ENCODE data around the gene GNPTAB. TPM values are rescaled to one million over a fixed set of nuclear protein-coding genes. Genes with fewer than 3 reads are reported as not detected.
A peak's percentile ranks its signal among the peaks of the same experiment; 100 is the strongest.

Gene GNPTAB
- total and polyA plus RNA-seq, 2 donors (not counting 1 experiment from before 2014, with no cell fraction given), result 10.4 to 79.4 TPM

- Histone ChIP-seq H3K4me2 (replicated peaks; ENCODE audit: low read depth, low read length, poor library complexity, severe bottlenecking) (peak within 1 kb of the TSS; percentile 94), H3K27me3 (replicated peaks in 1 of 4; ENCODE audit: control extremely low read depth in 1 of 4, control insufficient read depth in 3 of 4, insufficient read depth in 4 of 4, low read length in 3 of 4) (no peaks in the 10 kb centered on the region), H3K4me1 (ENCODE audit: control insufficient read depth in 2 of 2, insufficient read depth in 2 of 2, low read length in 2 of 2) (peaks cover 26 to 31% of the 10 kb centered on the region in 2 donors), H4K20me1 (ENCODE audit: control insufficient read depth, insufficient read depth, low read length, poor library complexity, severe bottlenecking) (no peaks in the 10 kb centered on the region), H3K79me2 (ENCODE audit: control insufficient read depth, insufficient read depth, low read length) (peaks cover 75% of the 10 kb centered on the region), H3K36me3 (replicated peaks in 1 of 2; ENCODE audit: control extremely low read depth in 1 of 2, control insufficient read depth in 1 of 2, extremely low read depth in 1 of 2, insufficient read depth in 2 of 2, low read length in 1 of 2) (no peaks in the 10 kb centered on the region), H2AFZ (ENCODE audit: insufficient read depth, low read depth, low read length, poor library complexity, severe bottlenecking) (peak within 1 kb of the TSS; percentile 97), H3K27ac (ENCODE audit: low read length in 2 of 2) (peak within 1 kb of the TSS; percentile 83 to 88), H3K4me3 (ENCODE audit: control extremely low read depth in 1 of 5, extremely low read depth in 1 of 5, insufficient read depth in 1 of 5, low read depth in 2 of 5, low read length in 4 of 5) (peak within 1 kb of the TSS; percentile 75 to 90 (median 83)), H3K9me3 (ENCODE audit: control extremely low read depth in 1 of 3, control insufficient read depth in 2 of 3, insufficient read depth in 1 of 3, low read length in 2 of 3) (no peaks in the 10 kb centered on the region), H3K9ac (ENCODE audit: low read length) (peak within 1 kb of the TSS; percentile 90)
- ChIA-PET CTCF (interaction anchor here (0.7 to 1.9 kb wide), 6 partner anchors 17 to 126 kb away, joined by 3 to 10 read pairs (median 4); no protein-coding TSS in a partner anchor), POLR2A (interaction anchor here (0.6 to 3.1 kb wide), 3 partner anchors 46 to 141 kb away, joined by 3 to 34 read pairs (median 11); no protein-coding TSS in a partner anchor)
- no peak for TF ChIP-seq EZH2 (IDR thresholded peaks at IDR 0.05; ENCODE audit: borderline replicate concordance, insufficient read depth, low read depth, low read length, poor library complexity, severe bottlenecking)
- no peak for TF ChIP-seq CTCF (IDR thresholded peaks at IDR 0.05)
- intact Hi-C loops (cut with micrococcal nuclease), result loop anchor here (1.0 to 5.0 kb wide), 6 partner anchors 26 to 365 kb away; partner anchors contain the start of genes ARL1 and WASHC3
- under 1% methylated on average over 80 of the region's 80 CpGs for WGBS (ENCODE audit: insufficient coverage)
- Mint-ChIP-seq H3K9me3 (ENCODE audit: insufficient read depth) (no peaks in the 10 kb centered on the region), H3K4me1 (peaks cover 61% of the 10 kb centered on the region), H3K4me3 (peak within 1 kb of the TSS; percentile 99), H3K27me3 (no peaks in the 10 kb centered on the region), H3K27ac (peak within 1 kb of the TSS; percentile 98)
- ATAC-seq (ENCODE audit: low read depth) (peak; percentile 79), DNase-seq (peak; percentile 87)
Observed at GRCh38 chr12:101697197-101697929, 133.4 kb downstream of the GNPTAB start, which contains the start of gene CHPT1. CHPT1 (plus strand) TSS chr12:101697640; CDS start chr12:101697862, 222 bp downstream.
